HG03442 (cell line): Measurements from ENCODE around the gene RGS6.
A peak's percentile ranks its signal among the peaks of the same experiment; 100 is the strongest.

ENCODE experiments used
- ATAC-seq: cut with Tn5 transposase; IDR thresholded peaks from one replicate; pipeline ENCODE4 v1.9.1; 2021; ENCODE audit warnings: mild to moderate bottlenecking, moderate library complexity; ENCODE audit not compliant: unreplicated experiment

The RGS6 gene

GRCh38 chr14:72568296-72568992 is 636.2 kb downstream of the RGS6 start:
- no peak for ATAC-seq

- no peak for ATAC-seq
Observed at GRCh38 chr14:72573725-72574417, 641.6 kb downstream of the RGS6 start.

GRCh38 chr14:72574715-72575114 is 642.5 kb downstream of the RGS6 start:
- ATAC-seq = no peak

GRCh38 chr14:72576258-72576657 is 644.0 kb downstream of the RGS6 start:
- ATAC-seq = no peak

- ATAC-seq = no peak
Observed at GRCh38 chr14:72577521-72577920, 645.3 kb downstream of the RGS6 start.

- no peak for ATAC-seq
Observed at GRCh38 chr14:72578514-72578913, 646.3 kb downstream of the RGS6 start.

GRCh38 chr14:72582582-72582981 is 650.4 kb downstream of the RGS6 start:
- ATAC-seq = no peak

- no peak for ATAC-seq
Observed at GRCh38 chr14:72583316-72584272, 651.4 kb downstream of the RGS6 start.

- ATAC-seq = no peak
Observed at GRCh38 chr14:72588521-72588920, 656.3 kb downstream of the RGS6 start.

GRCh38 chr14:72589652-72590051 is 657.4 kb downstream of the RGS6 start:
- ATAC-seq = no peak

- no peak for ATAC-seq
Observed at GRCh38 chr14:72590577-72590976, 658.3 kb downstream of the RGS6 start.

GRCh38 chr14:72591391-72591790 is 659.2 kb downstream of the RGS6 start:
- ATAC-seq = no peak

- no peak for ATAC-seq
Observed at GRCh38 chr14:72594099-72594901, 662.1 kb downstream of the RGS6 start.

GRCh38 chr14:72595152-72595862 is 663.1 kb downstream of the RGS6 start:
- ATAC-seq = no peak

GRCh38 chr14:72597252-72598233 is 665.3 kb downstream of the RGS6 start:
- no peak for ATAC-seq

GRCh38 chr14:72598306-72598705 is 666.1 kb downstream of the RGS6 start:
- peak; percentile 50 for ATAC-seq

GRCh38 chr14:72599579-72600470 is 667.6 kb downstream of the RGS6 start:
- no peak for ATAC-seq
